Measurements from ENCODE around the gene KCNJ10.

KCNJ10 gene

DNA sequence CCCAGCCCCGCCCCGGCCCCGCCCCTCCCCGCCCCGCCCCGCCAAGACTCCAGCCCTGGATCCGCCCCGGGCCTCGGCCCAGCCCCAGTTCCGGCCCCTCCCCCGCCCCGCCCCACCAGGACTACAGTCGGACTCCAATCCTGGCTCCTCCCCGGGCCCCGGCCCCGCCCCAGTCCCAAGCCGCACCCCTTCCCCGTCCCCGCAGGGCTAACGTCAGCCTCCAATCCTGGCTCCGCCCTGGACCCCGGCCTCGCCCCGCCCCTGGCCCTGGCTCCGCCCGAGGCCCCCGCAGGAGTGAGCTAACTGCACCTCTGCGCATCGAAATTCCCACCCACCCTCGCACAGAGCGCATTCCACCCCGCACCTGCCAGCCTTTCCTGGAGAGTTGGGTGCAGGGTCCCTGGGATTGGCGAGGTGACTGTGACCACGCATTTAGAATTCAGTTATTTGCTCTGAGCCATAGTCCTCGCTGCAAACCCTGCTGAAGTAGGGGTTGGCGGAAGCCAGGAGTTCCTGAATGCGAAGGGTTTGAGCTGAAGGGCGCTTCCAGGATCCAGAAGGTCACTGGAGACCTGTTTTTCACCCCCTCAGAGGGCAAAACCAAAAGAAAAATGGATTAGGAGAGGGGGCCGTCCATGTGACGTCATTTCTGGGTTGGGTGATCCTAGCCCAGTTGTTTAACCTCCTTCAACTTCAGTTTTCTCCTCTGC is 29.0 kb upstream of the KCNJ10 start:
- peak; percentile 99 for DNase-seq

DNA sequence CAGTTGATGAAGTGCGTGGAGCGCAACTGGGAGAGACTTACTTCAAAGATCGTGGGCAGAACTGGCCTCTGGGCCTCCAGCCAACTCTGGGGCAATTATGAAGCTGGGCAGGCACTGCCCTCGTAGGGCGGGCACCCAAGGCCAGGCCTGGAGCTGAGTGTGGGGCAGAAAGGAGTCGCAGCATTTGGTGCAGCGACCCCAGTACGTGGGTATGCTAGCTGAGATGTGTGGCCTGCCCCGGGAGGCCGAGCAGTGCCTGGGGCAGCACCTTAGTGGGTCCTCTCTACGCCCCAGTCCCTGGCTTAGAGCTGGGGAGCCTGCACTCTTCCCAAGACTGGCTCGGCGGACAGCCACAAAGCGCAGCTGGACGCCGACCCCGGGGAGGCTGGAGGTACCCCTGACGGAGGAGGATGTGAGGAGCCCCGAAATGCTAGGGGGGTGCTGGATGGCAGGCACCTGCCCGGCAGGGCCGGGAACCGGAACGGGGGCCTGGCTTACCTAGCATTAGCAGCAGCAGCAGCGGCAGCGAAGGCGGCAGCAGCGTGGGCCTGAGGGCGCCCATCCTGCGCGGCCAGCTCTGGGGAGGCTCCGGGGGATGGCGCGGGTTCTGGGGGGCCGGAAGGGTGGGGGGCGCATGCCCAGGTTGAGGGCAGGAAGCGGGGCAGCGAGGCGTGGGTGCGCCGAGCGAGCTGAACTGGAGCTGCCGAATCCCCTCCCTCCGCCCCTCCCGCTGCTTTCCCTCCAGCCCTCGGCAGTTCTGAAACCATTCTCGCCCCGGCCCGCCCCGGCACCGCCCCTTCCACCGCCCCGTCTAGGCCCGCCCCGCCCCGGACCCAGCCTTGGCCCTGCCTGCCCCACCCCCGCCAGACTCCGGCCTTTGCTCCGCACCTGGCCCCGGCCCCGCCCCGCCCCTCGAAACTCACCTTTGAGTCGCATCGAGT is 28.2 kb upstream of the KCNJ10 start, which contains the start of gene IGSF8:
Gene IGSF8, minus strand, starts transcription at position 709 of the 941 bp plus-strand sequence. Its CDS starts 147 bp downstream, at position 562.
- DNase-seq = peak; percentile 95

DNA sequence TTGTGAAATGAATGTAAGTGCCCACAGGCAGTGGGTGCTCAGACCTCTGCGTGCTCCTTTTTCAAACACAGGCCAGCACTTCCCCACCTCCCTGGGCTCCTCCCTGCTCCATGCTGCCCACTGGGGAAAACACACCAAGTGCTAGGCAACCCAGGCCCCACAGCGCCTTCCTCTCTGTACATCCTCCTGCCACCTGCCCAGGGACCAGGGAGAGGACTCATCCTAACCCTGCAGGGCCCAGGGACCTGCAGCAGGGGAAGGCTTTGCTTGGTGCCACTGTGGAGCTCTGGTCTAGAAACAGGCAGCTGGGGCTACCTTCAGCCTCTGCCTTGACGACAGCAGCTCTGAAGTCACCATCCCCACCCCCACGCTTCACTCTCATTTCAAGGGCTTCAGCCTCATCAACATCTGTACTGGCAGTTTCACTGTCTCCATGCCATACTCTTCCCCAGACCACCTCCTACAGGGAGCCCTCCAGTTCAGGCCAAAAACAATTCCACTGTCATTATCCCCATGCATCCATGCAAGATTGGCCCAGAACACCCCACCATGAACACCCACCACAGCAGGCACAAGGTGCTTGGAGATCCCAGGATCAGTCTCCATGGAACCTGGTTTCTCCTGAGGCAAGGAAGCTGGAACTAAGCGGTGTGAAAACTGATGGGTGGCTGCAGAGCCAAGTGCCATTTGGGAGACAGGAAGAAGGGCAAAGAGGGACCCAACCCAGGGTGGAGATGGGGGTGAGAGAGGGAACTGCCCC is 27.4 kb upstream of the KCNJ10 start:
- peak; percentile 57 to 64 for DNase-seq

GRCh38 chr1:160096274-160097116 is 26.5 kb upstream of the KCNJ10 start:
- DNase-seq = peak in 1 of 2 experiments; percentile 32

DNA sequence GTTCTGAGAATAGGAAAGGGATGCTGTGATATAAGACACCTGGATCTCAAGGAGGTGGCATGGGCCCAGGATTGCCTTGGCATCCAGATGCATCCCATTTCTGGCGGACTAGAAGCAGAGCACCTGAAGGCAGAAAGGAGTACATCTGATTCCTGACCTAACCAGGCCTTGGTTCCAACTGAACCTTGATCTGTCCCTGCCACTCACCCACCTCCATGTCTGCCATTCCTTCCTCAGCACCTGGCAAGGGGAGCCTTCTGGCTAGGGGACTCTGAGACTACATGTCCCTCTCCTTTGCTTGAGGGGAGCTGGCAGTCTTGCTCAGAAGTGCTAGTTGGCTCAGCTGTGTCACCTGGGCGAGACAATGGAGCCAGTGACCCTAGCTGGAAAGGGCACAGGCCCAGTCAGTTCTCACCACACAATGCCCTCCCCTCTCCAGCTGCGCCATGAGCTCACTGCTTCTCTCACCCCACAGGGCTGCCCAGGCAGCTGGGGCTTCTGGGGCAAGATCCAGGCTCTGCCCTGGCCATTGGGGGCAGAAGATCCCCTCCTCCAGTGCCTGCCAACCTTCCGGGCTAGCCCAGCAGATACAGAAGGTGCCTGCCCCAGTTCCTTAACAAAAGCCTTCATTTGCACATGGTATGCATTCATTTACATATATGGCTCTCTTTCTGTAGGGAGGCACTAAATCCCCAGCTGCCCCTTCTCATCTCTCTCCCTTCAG is 25.6 kb upstream of the KCNJ10 start:
- no peak for DNase-seq

DNA sequence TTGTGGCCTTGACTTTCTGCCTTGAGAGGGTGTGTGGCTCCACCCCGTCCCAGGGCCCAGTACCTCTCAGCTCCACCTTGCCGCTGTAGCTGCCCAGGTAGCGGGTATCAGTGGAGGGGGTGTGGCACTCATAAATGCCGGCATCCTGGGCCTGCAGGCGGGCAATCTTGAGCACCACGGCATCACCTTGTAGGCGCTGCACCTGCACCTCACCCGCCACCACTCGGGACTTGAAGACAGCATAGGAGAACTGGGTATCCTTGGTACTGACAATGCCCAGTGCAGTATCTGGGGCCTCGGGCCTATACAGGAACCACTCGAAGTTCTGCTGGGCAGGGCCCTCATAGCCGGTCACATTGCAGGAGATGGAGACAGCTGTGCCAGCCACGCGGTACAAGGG is 24.8 kb upstream of the KCNJ10 start:
- DNase-seq = no peak

DNA sequence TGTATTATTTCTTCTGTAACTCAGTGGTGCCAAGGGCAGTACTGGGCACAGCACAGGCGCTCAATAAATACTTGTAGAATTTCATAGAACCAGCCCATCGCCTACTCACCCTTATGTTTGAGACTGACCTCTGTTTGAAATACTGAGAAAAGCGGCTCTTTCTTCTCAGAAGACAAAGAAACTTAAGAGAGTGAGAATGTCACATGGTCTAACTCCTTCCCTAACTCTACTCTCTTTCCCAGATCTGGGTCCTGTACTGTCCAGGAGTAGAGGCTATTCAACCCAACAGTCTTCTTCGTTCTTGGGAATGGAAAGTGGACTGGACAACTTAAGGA is 24.3 kb upstream of the KCNJ10 start:
- DNase-seq = no peak

GRCh38 chr1:160093624-160094290 is 23.8 kb upstream of the KCNJ10 start:
- no peak for DNase-seq

- DNase-seq = no peak
Observed at GRCh38 chr1:160093069-160093395, 23.1 kb upstream of the KCNJ10 start.

- DNase-seq = no peak
Observed at GRCh38 chr1:160092366-160093068, 22.6 kb upstream of the KCNJ10 start.

DNA sequence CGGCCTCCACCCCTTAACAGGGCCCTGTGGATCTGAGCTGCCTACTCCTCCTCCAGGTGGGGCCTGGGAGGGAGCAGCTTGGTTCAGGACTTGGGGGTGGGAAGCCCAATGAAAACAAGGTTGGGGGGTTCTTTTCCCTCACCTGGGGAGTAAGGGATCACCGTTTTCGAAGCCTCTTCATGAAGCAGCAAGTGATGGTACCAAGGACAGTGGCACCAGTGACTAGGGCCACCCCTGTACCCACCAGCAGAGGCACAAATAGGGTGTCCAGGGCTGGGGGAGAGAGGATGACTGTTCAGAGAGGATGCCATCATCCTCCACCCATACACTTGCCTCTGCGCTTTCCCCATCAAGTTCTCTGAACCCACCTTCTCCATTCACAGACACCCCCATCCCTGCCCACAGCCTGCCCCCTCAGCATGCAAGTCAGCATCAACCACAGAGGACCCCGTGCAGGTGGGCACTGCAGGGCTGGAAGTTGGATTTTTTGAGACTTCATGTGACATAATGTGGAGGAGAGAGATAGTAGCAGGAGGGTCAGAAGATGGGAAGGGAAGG is 21.8 kb upstream of the KCNJ10 start:
- no peak for DNase-seq

GRCh38 chr1:160090760-160091159 is 20.8 kb upstream of the KCNJ10 start:
- DNase-seq = no peak

DNA sequence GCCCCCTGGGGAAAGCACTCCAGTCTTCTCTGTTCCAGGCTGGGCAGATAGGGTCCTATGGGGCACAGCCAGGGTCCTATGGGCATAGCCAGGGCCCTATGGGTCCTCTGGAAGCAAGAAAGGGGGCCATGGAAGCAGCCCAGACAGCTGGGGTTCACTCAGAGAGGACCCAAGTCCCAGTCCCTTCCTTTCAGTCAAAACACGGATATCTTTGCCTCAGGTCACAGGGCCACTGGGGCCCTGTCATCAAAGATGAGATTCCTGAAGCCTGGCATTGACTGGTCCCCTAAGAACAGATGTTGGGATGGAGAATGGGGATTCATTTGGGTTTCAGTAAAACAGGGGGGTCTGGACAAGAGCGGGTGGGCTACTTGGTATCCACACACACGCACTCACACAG is 19.9 kb upstream of the KCNJ10 start:
- no peak for DNase-seq

GRCh38 chr1:160087118-160087662 is 17.2 kb upstream of the KCNJ10 start:
- no peak for DNase-seq

DNA sequence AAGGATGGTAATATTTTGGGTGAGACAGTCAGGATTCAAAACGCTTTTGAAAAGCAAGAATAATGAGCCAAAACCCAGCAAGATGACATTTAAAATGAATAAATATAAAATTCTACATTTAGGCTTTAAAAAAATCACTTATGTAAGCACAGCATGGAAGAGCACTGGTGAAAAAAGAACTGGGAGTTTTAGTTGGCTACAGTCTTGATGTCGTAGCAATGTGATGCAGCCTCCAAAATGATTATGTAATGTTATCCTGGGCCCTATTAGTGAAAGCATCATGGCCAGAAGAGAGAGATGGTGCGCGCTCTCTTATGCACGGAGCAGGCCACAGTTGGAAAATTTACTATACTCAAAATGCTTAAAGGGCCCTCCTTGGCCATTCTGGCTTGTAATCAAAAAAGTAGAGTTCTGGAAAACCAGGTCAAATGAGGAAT is 16.5 kb upstream of the KCNJ10 start:
- DNase-seq = no peak

DNA sequence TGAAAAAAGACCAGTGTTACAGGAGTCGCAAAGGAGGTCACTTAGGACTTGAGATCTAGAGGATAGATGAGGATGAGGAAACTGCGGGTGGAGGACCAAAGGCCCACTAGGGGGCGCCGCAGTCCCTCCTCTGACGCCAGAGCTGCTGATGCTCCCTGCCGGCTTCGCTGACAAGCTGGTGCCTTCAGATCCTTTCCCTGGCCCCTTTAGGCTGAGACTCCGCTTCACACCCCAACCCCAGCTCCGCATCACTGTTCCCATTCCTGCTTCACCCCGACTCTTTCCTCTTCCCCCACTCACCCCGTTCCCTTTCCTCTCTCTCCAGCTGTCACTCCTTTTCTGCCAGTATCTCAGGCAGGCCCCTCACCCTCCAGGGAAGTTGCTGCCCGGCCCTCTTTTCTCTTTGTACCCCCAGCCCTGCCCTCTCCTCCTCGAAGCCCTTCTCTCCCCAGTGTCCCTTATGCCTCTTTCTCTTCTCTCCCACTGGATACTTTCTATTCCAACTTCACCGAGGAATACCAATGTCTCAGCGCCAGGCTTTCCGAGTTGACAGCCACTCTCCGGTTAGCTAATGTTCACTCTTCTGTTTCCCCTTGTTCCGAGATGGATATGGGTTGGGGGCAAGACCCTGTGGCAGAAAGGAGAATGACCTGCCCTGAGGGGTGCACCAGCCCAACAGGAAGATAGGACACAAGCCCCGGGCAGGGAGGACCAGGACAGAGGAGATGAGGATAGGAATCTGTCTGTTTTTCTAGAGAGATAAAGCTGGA is 15.9 kb upstream of the KCNJ10 start:
- peak; percentile 83 to 88 for DNase-seq

GRCh38 chr1:160084771-160085321 is 14.9 kb upstream of the KCNJ10 start:
- no peak for DNase-seq

DNA sequence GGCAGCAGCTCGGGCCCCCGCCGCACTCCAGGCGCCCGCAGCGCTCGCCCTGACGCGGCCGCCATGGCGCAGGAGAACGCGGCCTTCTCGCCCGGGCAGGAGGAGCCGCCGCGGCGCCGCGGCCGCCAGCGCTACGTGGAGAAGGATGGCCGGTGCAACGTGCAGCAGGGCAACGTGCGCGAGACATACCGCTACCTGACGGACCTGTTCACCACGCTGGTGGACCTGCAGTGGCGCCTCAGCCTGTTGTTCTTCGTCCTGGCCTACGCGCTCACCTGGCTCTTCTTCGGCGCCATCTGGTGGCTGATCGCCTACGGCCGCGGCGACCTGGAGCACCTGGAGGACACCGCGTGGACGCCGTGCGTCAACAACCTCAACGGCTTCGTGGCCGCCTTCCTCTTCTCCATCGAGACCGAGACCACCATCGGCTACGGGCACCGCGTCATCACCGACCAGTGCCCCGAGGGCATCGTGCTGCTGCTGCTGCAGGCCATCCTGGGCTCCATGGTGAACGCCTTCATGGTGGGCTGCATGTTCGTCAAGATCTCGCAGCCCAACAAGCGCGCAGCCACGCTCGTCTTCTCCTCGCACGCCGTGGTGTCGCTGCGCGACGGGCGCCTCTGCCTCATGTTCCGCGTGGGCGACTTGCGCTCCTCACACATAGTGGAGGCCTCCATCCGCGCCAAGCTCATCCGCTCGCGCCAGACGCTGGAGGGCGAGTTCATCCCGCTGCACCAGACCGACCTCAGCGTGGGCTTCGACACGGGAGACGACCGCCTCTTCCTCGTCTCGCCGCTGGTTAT is 14.2 kb upstream of the KCNJ10 start:
- peak; percentile 82 to 85 for DNase-seq

All from activated T-cell treated with anti-CD3 and anti-CD28 coated beads, Interleukin-2, amount 50 U/mL, for 48 hours (primary cell).